SK-N-SH (cell line): ENCODE results near the gene SOX2. TPM values are rescaled to one million over a fixed set of nuclear protein-coding genes. Genes with fewer than 3 reads are reported as not detected.

Source experiments
- CTCF ChIA-PET: fragments of 300-600, 350-600 bp; formaldehyde crosslinking; extraction: SDS; loops from one replicate; lab custom pipeline; 2021; lab: Yijun Ruan, JAX
- POLR2A ChIA-PET: fragments of 350-600 bp; sonication (Branson Sonifier 250); formaldehyde crosslinking; extraction: SDS; loops from one replicate; lab custom pipeline; 2020; ENCODE audit warnings: antibody characterized with exemption, inconsistent platforms; lab: Yijun Ruan, JAX
- DNase-seq: peaks from one replicate; pipeline ENCODE4 v3.0.0; 2012
- H2AFZ ChIP-seq: fragments of 200-600 bp; sonication (generic); 2 replicates; pipeline ENCODE4 v1.8.1; 2016; ENCODE audit warnings: antibody characterized with exemption, mild to moderate bottlenecking, low read depth
- H3F3A ChIP-seq: fragments of 200-600 bp; sonication (generic); replicated peaks from 2 replicates; pipeline ENCODE3; 2016; ENCODE audit warnings: antibody characterized with exemption, mild to moderate bottlenecking; ENCODE audit not compliant: insufficient read depth
- H3K27ac ChIP-seq, 2 experiments: fragments of 200-500 bp in 1 of 2; fragments of 200-600 bp in 1 of 2; sonication (Bioruptor generic) in 1 of 2; sonication (generic), shearing (Covaris generic) in 1 of 2; 2 replicates each; pipeline versions ENCODE4 v1.5.1 to v1.6.1; 2014 to 2016; ENCODE audit warnings: low read depth in 2 of 2, inconsistent platforms in 1 of 2, low read length in 1 of 2, mild to moderate bottlenecking in 1 of 2, mixed read lengths in 1 of 2
- H3K27me3 ChIP-seq: fragments of 200-600 bp; sonication (generic), shearing (Covaris generic); 2 replicates; pipeline ENCODE4 v1.6.1; 2016; ENCODE audit warnings: mixed run types; ENCODE audit not compliant: insufficient read depth
- H3K36me3 ChIP-seq, 2 experiments: fragments of 200-500 bp in 1 of 2; fragments of 200-600 bp in 1 of 2; sonication (Bioruptor generic) in 1 of 2; sonication (generic) in 1 of 2; replicated peaks in 1 of 2; 2 replicates each; pipeline versions ENCODE3 to v1.5.1; 2014 to 2016; ENCODE audit warnings: low read length in 1 of 2, mild to moderate bottlenecking in 1 of 2; ENCODE audit not compliant: insufficient read depth in 2 of 2, control insufficient read depth in 1 of 2
- H3K4me1 ChIP-seq, 2 experiments: fragments of 200-500 bp in 1 of 2; fragments of 200-600 bp in 1 of 2; sonication (Bioruptor generic) in 1 of 2; sonication (generic), shearing (Covaris generic) in 1 of 2; 2 replicates each; pipeline versions ENCODE4 v1.5.1 to v1.6.1; 2014 to 2016; ENCODE audit warnings: low read depth in 1 of 2, low read length in 1 of 2, mixed run types in 1 of 2; ENCODE audit not compliant: insufficient read depth in 2 of 2, control insufficient read depth in 1 of 2
- H3K4me2 ChIP-seq: fragments of 200-600 bp; sonication (generic), shearing (Covaris generic); 2 replicates; pipeline ENCODE4 v1.6.1; 2017; ENCODE audit warnings: mixed run types
- H3K4me3 ChIP-seq, 2 experiments: fragments of 200-500 bp in 1 of 2; fragments of 200-600 bp in 1 of 2; sonication (Bioruptor generic) in 1 of 2; sonication (generic), shearing (Covaris generic) in 1 of 2; 2 replicates each; pipeline versions ENCODE4 v1.5.1 to v1.8.1; 2014 to 2016; ENCODE audit warnings: low read depth in 2 of 2, inconsistent platforms in 1 of 2, low read length in 1 of 2, mild to moderate bottlenecking in 1 of 2, mixed read lengths in 1 of 2, moderate library complexity in 1 of 2
- H3K79me2 ChIP-seq: fragments of 200-600 bp; sonication (generic); 2 replicates; pipeline ENCODE4 v1.8.1; 2017; ENCODE audit warnings: mild to moderate bottlenecking; ENCODE audit not compliant: insufficient read depth
- H3K9ac ChIP-seq: fragments of 200-600 bp; sonication (generic); 2 replicates; pipeline ENCODE4 v1.6.1; 2017; ENCODE audit warnings: mixed run types
- H3K9me2 ChIP-seq: fragments of 200-600 bp; sonication (generic); 2 replicates; pipeline ENCODE4 v1.6.1; 2017; ENCODE audit warnings: mixed run types
- H3K9me3 ChIP-seq: fragments of 200-600 bp; sonication (generic); 2 replicates; pipeline ENCODE4 v1.6.1; 2017; ENCODE audit warnings: mixed run types, mild to moderate bottlenecking, moderate library complexity
- H4K20me1 ChIP-seq: fragments of 200-600 bp; sonication (generic); 2 replicates; pipeline ENCODE4 v1.6.1; 2017; ENCODE audit warnings: mild to moderate bottlenecking, mixed run types; ENCODE audit not compliant: insufficient read depth
- CHD2 ChIP-seq: fragments of 150-350 bp; IDR thresholded peaks from 2 replicates; pipeline ENCODE4 v1.6.1; 2018; ENCODE audit warnings: low read length; ENCODE audit not compliant: partially characterized antibody
- EZH2phosphoT487 ChIP-seq: fragments of 200-600 bp; sonication (generic); IDR thresholded peaks from 2 replicates; pipeline ENCODE4 v1.6.1; 2017; ENCODE audit warnings: low read depth, mixed run types, mild to moderate bottlenecking, antibody characterized with exemption, moderate library complexity, borderline replicate concordance
- FOSL2 ChIP-seq: IDR thresholded peaks from 2 replicates; pipeline ENCODE4 v1.4.0; 2012; ENCODE audit warnings: low read depth, mild to moderate bottlenecking, moderate library complexity, borderline replicate concordance
- FOXJ3 ChIP-seq: sonication (generic); formaldehyde crosslinking; IDR thresholded peaks from 2 replicates; pipeline ENCODE4 v1.5.1; 2020; ENCODE audit warnings: mild to moderate bottlenecking, missing genetic modification reagents
- GABPA ChIP-seq: IDR thresholded peaks from 2 replicates; pipeline ENCODE4 v1.4.0; 2012; ENCODE audit warnings: low read depth, mild to moderate bottlenecking
- GATA2 ChIP-seq: sonication (generic); formaldehyde crosslinking; IDR thresholded peaks from 2 replicates; pipeline ENCODE4 v1.5.0; 2020; ENCODE audit warnings: mild to moderate bottlenecking, missing genetic modification reagents
- MAX ChIP-seq: IDR thresholded peaks from 2 replicates; pipeline ENCODE4 v1.4.0; 2012; ENCODE audit warnings: low read depth
- MEF2A ChIP-seq: IDR thresholded peaks from 2 replicates; pipeline ENCODE4 v1.4.0; 2012; ENCODE audit warnings: low read depth, borderline replicate concordance
- NFIC ChIP-seq: IDR thresholded peaks from 2 replicates; pipeline ENCODE4 v1.4.0; 2012; ENCODE audit warnings: borderline replicate concordance
- POLR2AphosphoS5 ChIP-seq: IDR thresholded peaks from 2 replicates; pipeline ENCODE4 v1.6.1; 2012; ENCODE audit warnings: low read depth, low read length
- RAD21 ChIP-seq: IDR thresholded peaks from 2 replicates; pipeline ENCODE4 v1.6.1; 2012; ENCODE audit warnings: mild to moderate bottlenecking, low read length
- RCOR1 ChIP-seq: fragments of 150-350 bp; IDR thresholded peaks from 2 replicates; pipeline ENCODE4 v1.6.1; 2017; ENCODE audit warnings: antibody characterized with exemption, low read length
- RXRA ChIP-seq: IDR thresholded peaks from 2 replicates; pipeline ENCODE4 v1.4.0; 2012; ENCODE audit warnings: low read depth, mild to moderate bottlenecking, borderline replicate concordance
- SMC3 ChIP-seq: IDR thresholded peaks from 2 replicates; pipeline ENCODE4 v1.6.1; 2012; ENCODE audit warnings: low read depth, low read length, improper control_type of control experiment
- TCF12 ChIP-seq: IDR thresholded peaks from 2 replicates; pipeline ENCODE4 v1.4.0; 2012
- TEAD4 ChIP-seq: IDR thresholded peaks from 2 replicates; pipeline ENCODE4 v1.4.0; 2012; ENCODE audit warnings: mild to moderate bottlenecking, borderline replicate concordance; ENCODE audit not compliant: insufficient read depth
- YY1 ChIP-seq: IDR thresholded peaks from 2 replicates; pipeline ENCODE4 v1.4.0; 2012; ENCODE audit warnings: low read depth, mild to moderate bottlenecking
- WGBS: methylation state at CpG from one replicate; pipeline ENCODE4 v1.1.6; 2017; ENCODE audit warnings: low lambda C conversion rate; 5-methylcytosine and 5-hydroxymethylcytosine counted together
- polyA plus RNA-seq, 3 experiments: library from polyadenylated mRNA; depleted of rRNA; stranded (reverse); fragments of >200 nt; gene quantifications; 2 replicates each; pipeline ENCODE4 v1.2.3, GENCODE V29; 2012

SOX2 gene
- polyA plus RNA-seq, 1 of the 3 experiments (the other 2 are of a cell fraction) = 0.13 TPM

- TF ChIP-seq RCOR1 (no peak), EZH2phosphoT487 (no peak), CHD2 (no peak), GABPA (no peak)
Measured at GRCh38 chr3:181728470-181729340, 17.0 kb downstream of the SOX2 start (continued).

GRCh38 chr3:181729341-181729869 is 17.7 kb downstream of the SOX2 start:
- DNase-seq = no peak
- H3K9me2 ChIP-seq = no peaks in the 10 kb centered on the region
- no peaks in the 10 kb centered on the region for H3F3A ChIP-seq
- POLR2A ChIA-PET = no interaction called here
- CTCF ChIA-PET = interaction anchor here (0.9 to 1.8 kb wide), 3 partner anchors 14 to 450 kb away, joined by 3 to 4 read pairs (median 3); no protein-coding TSS in a partner anchor
- H3K4me2 ChIP-seq = no peak overlapping the region
- H3K9me3 ChIP-seq = no peaks in the 10 kb centered on the region
- WGBS = 68% methylated on average over 12 of the region's 12 CpGs
- no peak overlapping the region for H3K9ac ChIP-seq
- no peak overlapping the region for H3K4me3 ChIP-seq
- H2AFZ ChIP-seq = no peak overlapping the region
- H4K20me1 ChIP-seq = no peaks in the 10 kb centered on the region
- H3K4me1 ChIP-seq = peaks cover 0 to 3% of the 10 kb centered on the region in 2 experiments; a peak in 2 of 4 replicates
- H3K27ac ChIP-seq = no peak overlapping the region
- no peaks in the 10 kb centered on the region for H3K79me2 ChIP-seq
- H3K36me3 ChIP-seq = no peaks in the 10 kb centered on the region
- TF ChIP-seq MEF2A = no peak
- TF ChIP-seq FOSL2 = no peak
- no peak for TF ChIP-seq SMC3
- TF ChIP-seq FOXJ3 = no peak
- no peak for TF ChIP-seq YY1
- TF ChIP-seq EZH2phosphoT487 = no peak
- no peak for TF ChIP-seq MAX
- TF ChIP-seq POLR2AphosphoS5 = no peak
- TF ChIP-seq TEAD4 = no peak
- no peak for TF ChIP-seq RCOR1
- TF ChIP-seq RXRA = no peak
- TF ChIP-seq GABPA = no peak
- no peak for TF ChIP-seq GATA2 (CRISPR knock-in tag)
- no peak for TF ChIP-seq NFIC
- TF ChIP-seq TCF12 = no peak
- no peak for TF ChIP-seq RAD21
- no peaks in the 10 kb centered on the region for H3K27me3 ChIP-seq
